ENCODE measurements around the gene RFT1. TPM values are rescaled to one million over a fixed set of nuclear protein-coding genes. Genes with fewer than 3 reads are reported as not detected.

The RFT1 gene
- total and polyA plus RNA-seq, 2 donors (not counting 1 experiment from before 2014, with no cell fraction given) = 9.7 to 20.5 TPM

- Histone ChIP-seq H4K20me1 (ENCODE audit: control insufficient read depth, extremely low read depth, insufficient read depth, low read length) (no peaks in the 10 kb centered on the region), H3K27ac (ENCODE audit: insufficient read depth, low read length) (no peak overlapping the region), H3K9ac (ENCODE audit: insufficient read depth, low read length) (no peak overlapping the region), H3K9me3 (ENCODE audit: control insufficient read depth, insufficient read depth, low read depth, low read length) (no peaks in the 10 kb centered on the region), H3K27me3 (ENCODE audit: control insufficient read depth, insufficient read depth, low read length) (no peaks in the 10 kb centered on the region), H3K79me2 (ENCODE audit: control insufficient read depth, insufficient read depth, low read length) (no peaks in the 10 kb centered on the region), H3K4me1 (ENCODE audit: control insufficient read depth, extremely low read depth, insufficient read depth, low read length) (peaks cover 7% of the 10 kb centered on the region), H3K4me2 (ENCODE audit: extremely low read depth, insufficient read depth, low read length) (no peak overlapping the region), H3K36me3 (ENCODE audit: control insufficient read depth, insufficient read depth, low read length) (no peaks in the 10 kb centered on the region), H2AFZ (ENCODE audit: low read length) (no peak overlapping the region), H3K4me3 (replicated peaks in 1 of 4; ENCODE audit: control extremely low read depth in 1 of 4, insufficient read depth in 1 of 4, low read depth in 3 of 4, low read length in 4 of 4) (no peak overlapping the region)
- DNase-seq (ENCODE audit: low read depth in 2 of 2) = no peak
- TF ChIP-seq CTCF (conservative IDR thresholded peaks at IDR 0.05 in 1 of 2, IDR thresholded peaks at IDR 0.05 in 1 of 2; ENCODE audit: low read depth in 1 of 2, low read length in 2 of 2) = no peak
- TF ChIP-seq EZH2 (IDR thresholded peaks at IDR 0.05; ENCODE audit: low read length, missing control alignments) = no peak
Observed at GRCh38 chr3:53142986-53143385, 12.8 kb upstream of the RFT1 start.

GRCh38 chr3:53140847-53141845 is 10.9 kb upstream of the RFT1 start:
- Histone ChIP-seq H2AFZ (ENCODE audit: low read length) (peak overlapping the region; percentile 75), H3K36me3 (ENCODE audit: control insufficient read depth, insufficient read depth, low read length) (no peaks in the 10 kb centered on the region), H3K9me3 (ENCODE audit: control insufficient read depth, insufficient read depth, low read depth, low read length) (no peaks in the 10 kb centered on the region), H3K9ac (ENCODE audit: insufficient read depth, low read length) (no peak overlapping the region), H3K4me3 (replicated peaks in 1 of 4; ENCODE audit: control extremely low read depth in 1 of 4, insufficient read depth in 1 of 4, low read depth in 3 of 4, low read length in 4 of 4) (no peak overlapping the region), H3K27me3 (ENCODE audit: control insufficient read depth, insufficient read depth, low read length) (no peaks in the 10 kb centered on the region), H3K4me2 (ENCODE audit: extremely low read depth, insufficient read depth, low read length) (no peak overlapping the region), H3K4me1 (ENCODE audit: control insufficient read depth, extremely low read depth, insufficient read depth, low read length) (peaks cover 7% of the 10 kb centered on the region), H4K20me1 (ENCODE audit: control insufficient read depth, extremely low read depth, insufficient read depth, low read length) (no peaks in the 10 kb centered on the region), H3K79me2 (ENCODE audit: control insufficient read depth, insufficient read depth, low read length) (no peaks in the 10 kb centered on the region), H3K27ac (ENCODE audit: insufficient read depth, low read length) (peak overlapping the region; percentile 13)
- peak; percentile 38 to 44 for DNase-seq (ENCODE audit: low read depth in 2 of 2)
- TF ChIP-seq CTCF (conservative IDR thresholded peaks at IDR 0.05 in 1 of 2, IDR thresholded peaks at IDR 0.05 in 1 of 2; ENCODE audit: low read depth in 1 of 2, low read length in 2 of 2) = no peak
- no peak for TF ChIP-seq EZH2 (IDR thresholded peaks at IDR 0.05; ENCODE audit: low read length, missing control alignments)

GRCh38 chr3:53139906-53140846 is 9.9 kb upstream of the RFT1 start:
- Histone ChIP-seq H3K27me3 (ENCODE audit: control insufficient read depth, insufficient read depth, low read length) (no peaks in the 10 kb centered on the region), H3K4me2 (ENCODE audit: extremely low read depth, insufficient read depth, low read length) (no peak overlapping the region), H4K20me1 (ENCODE audit: control insufficient read depth, extremely low read depth, insufficient read depth, low read length) (no peaks in the 10 kb centered on the region), H3K36me3 (ENCODE audit: control insufficient read depth, insufficient read depth, low read length) (no peaks in the 10 kb centered on the region), H3K27ac (ENCODE audit: insufficient read depth, low read length) (no peak overlapping the region), H3K4me3 (replicated peaks in 1 of 4; ENCODE audit: control extremely low read depth in 1 of 4, insufficient read depth in 1 of 4, low read depth in 3 of 4, low read length in 4 of 4) (no peak overlapping the region), H3K4me1 (ENCODE audit: control insufficient read depth, extremely low read depth, insufficient read depth, low read length) (peaks cover 7% of the 10 kb centered on the region), H3K9me3 (ENCODE audit: control insufficient read depth, insufficient read depth, low read depth, low read length) (no peaks in the 10 kb centered on the region), H2AFZ (ENCODE audit: low read length) (no peak overlapping the region), H3K79me2 (ENCODE audit: control insufficient read depth, insufficient read depth, low read length) (no peaks in the 10 kb centered on the region), H3K9ac (ENCODE audit: insufficient read depth, low read length) (no peak overlapping the region)
- peak in 1 of 2 donors; percentile 22 for DNase-seq (ENCODE audit: low read depth in 2 of 2)
- TF ChIP-seq EZH2 (IDR thresholded peaks at IDR 0.05; ENCODE audit: low read length, missing control alignments) = no peak

Measured in fibroblast of lung (primary cell).